Tibial nerve (tissue), 4 donors: ENCODE data around the gene UBE2Q1. TPM values are rescaled to one million over a fixed set of nuclear protein-coding genes. Genes with fewer than 3 reads are reported as not detected.

Experiments used
- DNase-seq, 2 donors: peaks; one replicate each; pipeline ENCODE4 v3.0.0-alpha.2; 2019; ENCODE audit warnings: low spot score in 2 of 2
- H3K27ac ChIP-seq, 4 donors: fragments of 200-600 bp; sonication (generic) in 3 of 4; one replicate each; pipeline ENCODE4 v1.5.1; 2017 to 2019; ENCODE audit warnings: mild to moderate bottlenecking in 1 of 4
- H3K27me3 ChIP-seq, 2 donors: fragments of 200-600 bp; sonication (generic) in 1 of 2; one replicate each; pipeline versions ENCODE4 v1.5.1 to v1.6.0; 2017 to 2019
- H3K36me3 ChIP-seq, 3 donors: fragments of 200-600 bp; sonication (generic); one replicate each; pipeline ENCODE4 v1.5.1; 2018 to 2019
- H3K4me1 ChIP-seq, 4 donors: fragments of 200-600 bp; sonication (generic) in 3 of 4; one replicate each; pipeline ENCODE4 v1.5.1; 2017 to 2019
- H3K4me3 ChIP-seq, 4 donors: fragments of 200-600 bp; sonication (generic) in 3 of 4; one replicate each; pipeline ENCODE4 v1.5.1; 2017 to 2019; ENCODE audit warnings: mild to moderate bottlenecking in 1 of 4, moderate library complexity in 1 of 4
- H3K9me3 ChIP-seq, 4 donors: fragments of 200-600 bp; sonication (generic) in 3 of 4; one replicate each; pipeline ENCODE4 v1.5.1; 2017 to 2019
- CTCF ChIP-seq, 5 experiments: fragments of 200-600 bp in 3 of 5; fragments of 450-650 bp in 2 of 5; sonication (generic) in 3 of 5; IDR thresholded peaks; one replicate each; pipeline ENCODE4 v1.5.1; 2016 to 2019; ENCODE audit warnings: antibody characterized with exemption in 5 of 5, mild to moderate bottlenecking in 3 of 5, moderate library complexity in 2 of 5
- EP300 ChIP-seq, 2 donors: sonication (generic); formaldehyde crosslinking; IDR thresholded peaks; one replicate each; pipeline ENCODE4 v1.6.1; 2017; ENCODE audit warnings: antibody characterized with exemption in 2 of 2, mild to moderate bottlenecking in 1 of 2
- POLR2A ChIP-seq, 2 donors: fragments of 450-650 bp; IDR thresholded peaks; one replicate each; pipeline ENCODE4 v1.6.1; 2017; ENCODE audit warnings: antibody characterized with exemption in 2 of 2, mild to moderate bottlenecking in 2 of 2, moderate library complexity in 2 of 2
- WGBS, 2 donors: methylation state at CpG; one replicate each; pipeline ENCODE4 v1.1.5; 2018; 5-methylcytosine and 5-hydroxymethylcytosine counted together
- total RNA-seq, 4 donors: library from RNA; depleted of rRNA; stranded (reverse); fragments of >200 nt; gene quantifications; one replicate each; pipeline ENCODE4 v1.1.0, GENCODE V29; 2016

The UBE2Q1 gene
- total RNA-seq, 4 donors from 2014 or later = 14.9 to 69.8 (median 18.9) TPM

- 10 to 12% methylated on average over 13 of the region's 13 CpGs for WGBS, 2 donors
- TF ChIP-seq CTCF (IDR thresholded peaks at IDR 0.05) (peak; percentile 84 to 95 (median 94)), EP300 (IDR thresholded peaks at IDR 0.05) (no peak)
- Histone ChIP-seq H3K9me3 (no peaks in the 10 kb centered on the region), H3K4me3 (peak overlapping the region; percentile 56 to 97 (median 71)), H3K27me3 (no peaks in the 10 kb centered on the region), H3K36me3 (peaks cover 0 to 14% (median 0%) of the 10 kb centered on the region in 3 donors), H3K27ac (peak overlapping the region; percentile 81 to 98 (median 90)), H3K4me1 (peaks cover 0 to 35% (median 20%) of the 10 kb centered on the region in 4 donors)
- DNase-seq = peak; percentile 75 to 86
Measured at GRCh38 chr1:154559466-154560044, 1.1 kb upstream of the UBE2Q1 start.

- H3K4me3 ChIP-seq = peak overlapping the region; percentile 56 to 97 (median 71)
- peaks cover 0 to 21% (median 0%) of the 10 kb centered on the region in 3 donors for H3K36me3 ChIP-seq
- peaks cover 0 to 36% (median 20%) of the 10 kb centered on the region in 4 donors for H3K4me1 ChIP-seq
- DNase-seq = peak; percentile 99
- H3K27me3 ChIP-seq = no peaks in the 10 kb centered on the region
- 0 to 1% methylated on average over 42 to 44 of the region's 57 CpGs for WGBS, 2 donors
- no peaks in the 10 kb centered on the region for H3K9me3 ChIP-seq
- TF ChIP-seq POLR2A (IDR thresholded peaks at IDR 0.05) (peak; percentile 38 to 62), CTCF (IDR thresholded peaks at IDR 0.05) (peak in 1 of 5 experiments; percentile 42), EP300 (IDR thresholded peaks at IDR 0.05) (peak; percentile 98 to 99)
- H3K27ac ChIP-seq = peak overlapping the region; percentile 81 to 98 (median 90)
Measured at GRCh38 chr1:154558720-154559465, 431 bp upstream of the UBE2Q1 start.

GRCh38 chr1:154557248-154557938, 1.1 kb downstream of the UBE2Q1 start:
- no peak for DNase-seq
- Histone ChIP-seq H3K27me3 (no peaks in the 10 kb centered on the region), H3K9me3 (no peaks in the 10 kb centered on the region), H3K4me3 (peak overlapping the region; percentile 70 to 97 (median 76)), H3K36me3 (peaks cover 0 to 36% (median 12%) of the 10 kb centered on the region in 3 donors), H3K27ac (peak overlapping the region; percentile 80 to 98 (median 84)), H3K4me1 (peaks cover 0 to 45% (median 20%) of the 10 kb centered on the region in 4 donors)
- no peak for TF ChIP-seq EP300 (IDR thresholded peaks at IDR 0.05)
- no peak for TF ChIP-seq POLR2A (IDR thresholded peaks at IDR 0.05)
- 14% methylated on average over 7 of the region's 7 CpGs for WGBS, 2 donors

- peaks cover 0 to 46% (median 21%) of the 10 kb centered on the region in 3 donors for H3K36me3 ChIP-seq
- no peak for DNase-seq
- H3K4me1 ChIP-seq = peaks cover 0 to 45% (median 20%) of the 10 kb centered on the region in 4 donors
- peak overlapping the region; percentile 19 to 97 (median 71) for H3K4me3 ChIP-seq
- H3K9me3 ChIP-seq = no peaks in the 10 kb centered on the region
- 2 to 13% methylated on average over 4 of the region's 4 CpGs for WGBS, 2 donors
- no peak for TF ChIP-seq POLR2A (IDR thresholded peaks at IDR 0.05)
- peak in 1 of 2 donors; percentile 13 for TF ChIP-seq EP300 (IDR thresholded peaks at IDR 0.05)
- H3K27me3 ChIP-seq = no peaks in the 10 kb centered on the region
- H3K27ac ChIP-seq = peak overlapping the region; percentile 50 to 98 (median 82)
Measured at GRCh38 chr1:154556422-154556821, 2.0 kb downstream of the UBE2Q1 start.

- H3K27me3 ChIP-seq = no peaks in the 10 kb centered on the region
- H3K4me3 ChIP-seq = no peak overlapping the region
- no peak for DNase-seq
- H3K36me3 ChIP-seq = peaks cover 0 to 73% (median 35%) of the 10 kb centered on the region in 3 donors
- H3K9me3 ChIP-seq = no peaks in the 10 kb centered on the region
- TF ChIP-seq POLR2A (IDR thresholded peaks at IDR 0.05) (no peak), EP300 (IDR thresholded peaks at IDR 0.05) (no peak), CTCF (IDR thresholded peaks at IDR 0.05) (no peak)
- H3K27ac ChIP-seq = no peak overlapping the region
- 71 to 73% methylated on average over 12 of the region's 12 CpGs for whole genome bisulfite sequencing, 2 donors
- peaks cover 0 to 50% (median 17%) of the 10 kb centered on the region in 4 donors for H3K4me1 ChIP-seq
Measured at GRCh38 chr1:154553056-154554030, 5.1 kb downstream of the UBE2Q1 start.
